D721Med (cell line): Measurements from ENCODE around the gene EHD3.

Experiments
- DNase-seq: peaks from one replicate; pipeline ENCODE4 v3.0.0; 2011; ENCODE audit warnings: low spot score; ENCODE audit not compliant: insufficient read length
- FAIRE-seq: peaks from 2 replicates; lab custom pipeline; 2011; peaks lifted over from hg19 to GRCh38; lab: Jason Lieb, UNC
- TF ChIP-seq, protein P1 (sequence below): IDR thresholded peaks from 2 replicates; pipeline ENCODE4 v1.5.1; 2012; ENCODE audit warnings: mild to moderate bottlenecking, control low read depth; ENCODE audit not compliant: insufficient read depth; ENCODE audit errors: missing control alignments

The EHD3 gene

DNA sequence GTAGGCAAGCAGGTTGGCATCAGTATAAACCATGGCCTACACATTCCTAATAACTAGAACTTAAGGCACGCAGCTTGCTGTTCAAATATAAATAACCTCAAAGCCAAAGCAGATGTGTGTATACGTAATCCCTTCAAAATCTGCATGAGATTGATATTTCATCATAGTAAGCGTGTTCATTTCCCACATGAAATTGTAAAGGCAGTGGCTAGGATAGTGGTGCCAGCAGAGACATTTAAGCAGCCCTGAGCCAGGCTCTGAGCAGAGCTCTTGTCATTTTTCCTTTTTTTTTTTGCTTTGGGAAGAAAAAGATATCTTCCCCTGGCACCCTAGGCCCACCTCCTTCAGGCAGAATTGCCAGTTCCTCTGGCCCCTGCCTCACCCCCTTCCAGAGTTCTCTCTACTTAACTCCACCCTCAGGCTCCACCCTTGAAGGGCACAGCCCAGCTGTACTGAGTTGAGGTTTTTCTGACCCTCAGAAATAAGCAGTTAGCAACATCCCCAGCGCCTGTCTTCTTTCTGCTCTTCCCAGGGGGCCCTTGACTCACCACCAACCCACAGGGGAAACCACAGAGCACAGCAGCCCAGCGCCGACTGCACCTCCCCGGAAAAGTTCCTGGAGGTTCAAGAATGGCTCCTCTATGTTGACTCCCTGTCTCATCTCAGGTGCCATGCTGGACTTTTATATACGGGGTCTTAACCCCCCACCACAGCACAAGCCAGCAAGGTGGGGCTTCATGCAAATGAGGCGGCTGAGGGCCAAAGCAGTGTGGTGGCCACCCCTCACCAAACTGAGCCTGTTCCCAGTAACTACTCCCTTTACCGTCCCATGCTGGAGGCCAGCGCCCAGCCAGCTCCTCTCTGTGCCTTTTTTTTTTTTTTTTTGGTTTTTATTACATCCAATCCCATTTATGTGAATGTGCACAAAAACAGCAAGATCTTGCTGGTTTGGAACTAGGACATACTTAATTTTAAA is 84.7 kb downstream of the EHD3 start:
- TF ChIP-seq, protein P1, sequence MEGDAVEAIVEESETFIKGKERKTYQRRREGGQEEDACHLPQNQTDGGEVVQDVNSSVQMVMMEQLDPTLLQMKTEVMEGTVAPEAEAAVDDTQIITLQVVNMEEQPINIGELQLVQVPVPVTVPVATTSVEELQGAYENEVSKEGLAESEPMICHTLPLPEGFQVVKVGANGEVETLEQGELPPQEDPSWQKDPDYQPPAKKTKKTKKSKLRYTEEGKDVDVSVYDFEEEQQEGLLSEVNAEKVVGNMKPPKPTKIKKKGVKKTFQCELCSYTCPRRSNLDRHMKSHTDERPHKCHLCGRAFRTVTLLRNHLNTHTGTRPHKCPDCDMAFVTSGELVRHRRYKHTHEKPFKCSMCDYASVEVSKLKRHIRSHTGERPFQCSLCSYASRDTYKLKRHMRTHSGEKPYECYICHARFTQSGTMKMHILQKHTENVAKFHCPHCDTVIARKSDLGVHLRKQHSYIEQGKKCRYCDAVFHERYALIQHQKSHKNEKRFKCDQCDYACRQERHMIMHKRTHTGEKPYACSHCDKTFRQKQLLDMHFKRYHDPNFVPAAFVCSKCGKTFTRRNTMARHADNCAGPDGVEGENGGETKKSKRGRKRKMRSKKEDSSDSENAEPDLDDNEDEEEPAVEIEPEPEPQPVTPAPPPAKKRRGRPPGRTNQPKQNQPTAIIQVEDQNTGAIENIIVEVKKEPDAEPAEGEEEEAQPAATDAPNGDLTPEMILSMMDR: no peak
- DNase-seq (no peak), FAIRE-seq (no peak)
